Activated CD8-positive, alpha-beta memory T cell treated with anti-CD3 and anti-CD28 coated beads, Interleukin-2, amount 50 U/mL, for 48 hours (primary cell): ENCODE results near the gene KIR2DL4.
A peak's percentile ranks its signal among the peaks of the same experiment; 100 is the strongest.
"Not testable (repeated sequence)": the region's sequence is repeated elsewhere in the genome, so short reads cannot be mapped to it uniquely, and the experiment has no call there.

Experiments used
- DNase-seq: peaks from one replicate; pipeline ENCODE4 v3.0.0-alpha.2; 2020

The KIR2DL4 gene

DNA sequence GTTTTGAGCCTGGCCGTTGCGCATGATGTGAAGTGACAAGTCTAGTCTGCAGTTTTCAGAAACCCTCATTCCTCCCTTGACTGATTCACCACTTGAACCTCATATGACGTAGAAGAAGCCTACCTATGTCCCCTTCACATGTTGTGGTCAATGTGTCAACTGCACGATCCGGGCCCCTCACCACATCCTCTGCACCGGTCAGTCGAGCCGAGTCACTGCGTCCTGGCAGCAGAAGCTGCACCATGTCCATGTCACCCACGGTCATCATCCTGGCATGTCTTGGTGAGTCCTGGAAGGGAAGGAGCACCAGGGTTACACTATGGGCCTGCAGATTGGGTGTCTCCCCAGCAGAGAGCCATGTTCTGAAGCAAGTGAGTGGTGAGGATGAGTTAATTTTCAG, at the start of gene KIR2DL4:
Gene KIR2DL4, plus strand, starts transcription at position 201 of the 400 bp plus-strand sequence. Its CDS starts 42 bp downstream, at position 243.
- DNase-seq, result no peak

DNA sequence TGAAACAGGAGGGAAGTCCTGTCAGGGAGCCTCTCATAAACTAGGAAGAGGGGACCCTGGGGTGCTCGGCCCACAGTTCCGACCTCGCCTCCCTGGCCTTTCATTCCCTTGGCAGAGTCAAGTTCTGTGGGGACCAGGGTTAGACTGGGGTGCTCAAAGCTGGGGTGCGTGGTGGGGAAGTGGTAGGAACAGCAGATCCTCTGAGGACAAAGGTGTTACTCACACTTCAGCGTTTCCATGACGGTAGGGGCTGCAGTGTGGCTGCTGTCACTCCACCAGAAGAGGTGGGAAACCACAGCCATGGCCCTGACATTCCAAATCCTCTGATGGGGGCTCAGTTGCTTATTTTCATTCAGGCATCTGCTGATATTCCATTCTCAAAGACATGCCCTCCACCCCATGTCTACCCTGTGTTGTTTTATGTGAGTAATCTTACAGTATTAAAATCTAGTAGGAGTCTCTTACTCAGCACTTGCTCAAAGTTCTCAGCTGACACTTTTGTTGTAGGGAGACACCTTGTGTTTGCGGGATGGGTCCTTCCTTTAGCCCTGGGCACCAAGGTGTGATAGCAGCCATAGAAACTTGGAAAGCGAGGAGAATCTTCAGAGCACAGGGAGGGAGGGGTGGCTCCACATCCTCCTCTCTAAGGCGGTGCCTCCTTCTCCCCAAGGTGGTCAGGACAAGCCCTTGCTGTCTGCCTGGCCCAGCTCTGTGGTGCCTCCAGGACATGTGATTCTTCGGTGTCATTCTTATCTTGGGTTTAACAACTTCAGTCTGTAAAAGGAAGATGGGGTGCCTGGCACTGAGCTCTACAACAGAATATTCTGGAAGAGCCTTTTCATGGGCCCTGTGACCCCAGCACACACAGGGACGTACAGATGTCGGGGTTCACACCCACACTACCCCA, 47.0 kb upstream of the KIR2DL4 start:
- DNase-seq, result not testable (repeated sequence)

DNA sequence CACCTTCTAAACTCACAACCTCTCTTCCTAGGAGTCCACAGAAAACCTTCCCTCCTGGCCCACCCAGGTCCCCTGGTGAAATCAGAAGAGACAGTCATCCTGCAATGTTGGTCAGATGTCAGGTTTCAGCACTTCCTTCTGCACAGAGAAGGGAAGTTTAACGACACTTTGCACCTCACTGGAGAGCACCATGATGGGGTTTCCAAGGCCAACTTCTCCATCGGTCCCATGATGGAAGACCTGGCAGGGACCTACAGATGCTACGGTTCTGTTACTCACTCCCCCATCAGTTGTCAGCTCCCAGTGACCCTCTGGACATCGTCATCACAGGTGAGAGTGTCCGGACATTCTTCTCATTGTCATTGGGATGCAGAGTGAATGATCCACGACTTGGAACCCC, 44.8 kb upstream of the KIR2DL4 start:
- not testable (repeated sequence) for DNase-seq

DNA sequence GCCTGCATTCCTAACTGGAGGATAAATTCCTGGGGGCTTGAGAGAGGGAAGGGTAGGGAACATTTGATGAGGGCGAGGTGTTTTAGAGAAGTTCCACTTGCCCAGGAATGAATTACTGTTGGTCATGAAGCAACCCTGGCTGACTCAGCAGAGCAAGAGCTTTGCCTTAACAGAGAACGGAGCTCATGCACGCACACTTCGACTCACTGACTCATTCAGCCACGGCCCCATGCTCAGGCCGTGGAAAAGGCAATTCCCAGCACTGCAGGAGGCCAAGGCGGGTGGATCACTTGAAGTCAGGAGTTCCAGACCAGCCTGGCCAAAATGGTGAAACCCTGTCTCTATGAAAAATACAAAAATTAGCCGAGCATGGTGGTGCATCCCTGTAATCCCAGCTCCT, 39.2 kb upstream of the KIR2DL4 start:
- not testable (repeated sequence) for DNase-seq

DNA sequence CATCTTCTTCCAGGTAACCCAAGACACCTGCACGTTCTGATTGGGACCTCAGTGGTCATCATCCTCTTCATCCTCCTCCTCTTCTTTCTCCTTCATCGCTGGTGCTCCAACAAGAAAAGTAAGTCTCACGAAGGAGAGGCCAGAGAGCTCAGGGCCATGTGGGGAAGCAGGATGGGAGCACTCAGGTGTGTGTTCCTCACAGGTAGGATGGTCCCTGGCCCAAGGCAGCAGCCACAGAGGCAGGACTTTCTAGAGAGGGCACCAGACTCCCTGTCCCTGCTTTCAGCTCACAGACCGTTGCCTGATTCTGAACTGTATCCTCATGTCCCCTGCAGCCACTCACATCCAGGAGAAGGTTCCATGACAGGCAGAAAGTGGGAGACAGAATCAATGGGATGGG, 36.9 kb upstream of the KIR2DL4 start:
- not testable (repeated sequence) for DNase-seq

DNA sequence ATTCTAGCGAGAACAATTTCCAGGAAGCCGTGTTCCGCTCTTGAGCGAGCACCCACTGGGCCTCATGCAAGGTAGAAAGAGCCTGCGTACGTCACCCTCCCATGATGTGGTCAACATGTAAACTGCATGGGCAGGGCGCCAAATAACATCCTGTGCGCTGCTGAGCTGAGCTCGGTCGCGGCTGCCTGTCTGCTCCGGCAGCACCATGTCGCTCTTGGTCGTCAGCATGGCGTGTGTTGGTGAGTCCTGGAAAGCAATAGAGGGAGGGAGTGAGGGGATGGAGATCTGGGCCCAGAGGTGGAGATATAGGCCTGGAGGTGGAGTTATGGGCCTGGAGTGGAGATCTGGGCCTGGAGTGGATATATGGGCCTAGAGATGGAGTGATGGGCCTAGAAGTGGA, 33.8 kb upstream of the KIR2DL4 start, which contains the start of gene KIR2DL1:
Gene KIR2DL1, plus strand, starts transcription at position 148 of the 400 bp plus-strand sequence. Its CDS starts 58 bp downstream, at position 206.
- not testable (repeated sequence) for DNase-seq

DNA sequence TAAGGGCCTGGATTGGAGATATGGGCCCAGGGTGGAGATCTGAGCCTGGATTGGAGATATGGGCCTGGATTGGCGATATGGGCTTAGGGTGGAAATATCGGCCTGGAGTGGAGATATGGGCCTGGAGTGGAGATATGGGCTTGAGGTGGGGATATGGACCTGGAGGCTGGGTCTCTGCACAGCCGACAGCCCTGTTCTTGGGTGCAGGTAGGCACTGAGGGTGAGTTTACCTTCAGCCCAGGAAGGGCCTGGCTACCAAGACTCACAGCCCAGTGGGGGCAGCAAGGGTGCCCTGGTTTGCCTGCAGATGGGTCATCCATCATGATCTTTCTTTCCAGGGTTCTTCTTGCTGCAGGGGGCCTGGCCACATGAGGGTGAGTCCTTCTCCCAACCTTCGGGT, 32.9 kb upstream of the KIR2DL4 start:
- not testable (repeated sequence) for DNase-seq

DNA sequence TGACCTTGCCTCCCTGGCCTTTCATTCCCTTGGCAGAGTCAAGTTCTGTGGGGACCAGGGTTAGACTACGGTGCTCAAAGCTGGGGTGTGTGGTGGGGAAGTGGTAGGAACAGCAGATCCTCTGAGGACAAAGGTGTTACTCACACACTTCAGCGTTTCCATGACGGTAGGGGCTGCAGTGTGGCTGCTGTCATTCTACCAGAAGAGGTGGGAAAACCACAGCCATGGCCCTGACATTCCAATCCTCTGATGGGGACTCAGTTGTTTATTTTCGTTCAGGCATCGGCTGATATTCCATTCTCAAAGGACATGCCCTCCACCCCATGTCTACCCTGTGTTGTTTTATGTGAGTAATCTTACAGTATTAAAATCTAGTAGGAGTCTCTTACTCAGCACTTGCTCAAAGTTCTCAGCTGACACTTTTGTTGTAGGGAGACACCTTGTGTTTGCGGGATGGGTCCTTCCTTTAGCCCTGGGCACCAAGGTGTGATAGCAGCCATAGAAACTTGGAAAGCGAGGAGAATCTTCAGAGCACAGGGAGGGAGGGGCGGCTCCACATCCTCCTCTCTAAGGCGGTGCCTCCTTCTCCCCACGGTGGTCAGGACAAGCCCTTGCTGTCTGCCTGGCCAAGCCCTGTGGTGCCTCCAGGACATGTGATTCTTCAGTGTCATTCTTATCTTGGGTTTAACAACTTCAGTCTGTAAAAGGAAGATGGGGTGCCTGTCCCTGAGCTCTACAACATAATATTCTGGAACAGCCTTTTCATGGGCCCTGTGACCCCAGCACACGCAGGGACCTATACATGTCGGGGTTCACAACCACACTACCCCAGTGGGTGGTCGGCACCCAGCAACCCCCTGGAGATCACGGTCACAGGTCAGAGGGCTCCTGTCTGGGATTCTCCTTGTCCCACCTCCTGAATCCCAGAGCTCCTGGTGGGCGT, 32.1 kb upstream of the KIR2DL4 start:
- not testable (repeated sequence) for DNase-seq

DNA sequence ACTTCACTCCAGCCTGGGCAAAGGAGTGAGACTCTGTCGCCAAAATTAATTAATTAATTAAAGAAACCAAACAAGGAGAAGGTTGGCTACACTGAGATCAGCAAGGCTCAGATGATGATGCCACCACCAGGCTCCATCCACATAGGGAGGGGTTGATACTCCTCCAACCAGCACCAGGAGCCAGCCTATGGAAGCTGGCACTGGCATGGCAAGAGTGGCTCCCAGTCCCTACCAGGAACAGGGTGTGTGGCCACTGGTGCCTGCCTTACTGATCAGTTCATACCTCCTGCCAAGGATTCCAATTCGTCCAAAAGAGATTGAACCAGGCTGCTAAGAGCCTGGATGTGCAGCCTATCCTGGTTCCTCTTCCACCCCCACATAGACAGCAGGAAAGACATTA, 30.7 kb upstream of the KIR2DL4 start:
- DNase-seq, result not testable (repeated sequence)

DNA sequence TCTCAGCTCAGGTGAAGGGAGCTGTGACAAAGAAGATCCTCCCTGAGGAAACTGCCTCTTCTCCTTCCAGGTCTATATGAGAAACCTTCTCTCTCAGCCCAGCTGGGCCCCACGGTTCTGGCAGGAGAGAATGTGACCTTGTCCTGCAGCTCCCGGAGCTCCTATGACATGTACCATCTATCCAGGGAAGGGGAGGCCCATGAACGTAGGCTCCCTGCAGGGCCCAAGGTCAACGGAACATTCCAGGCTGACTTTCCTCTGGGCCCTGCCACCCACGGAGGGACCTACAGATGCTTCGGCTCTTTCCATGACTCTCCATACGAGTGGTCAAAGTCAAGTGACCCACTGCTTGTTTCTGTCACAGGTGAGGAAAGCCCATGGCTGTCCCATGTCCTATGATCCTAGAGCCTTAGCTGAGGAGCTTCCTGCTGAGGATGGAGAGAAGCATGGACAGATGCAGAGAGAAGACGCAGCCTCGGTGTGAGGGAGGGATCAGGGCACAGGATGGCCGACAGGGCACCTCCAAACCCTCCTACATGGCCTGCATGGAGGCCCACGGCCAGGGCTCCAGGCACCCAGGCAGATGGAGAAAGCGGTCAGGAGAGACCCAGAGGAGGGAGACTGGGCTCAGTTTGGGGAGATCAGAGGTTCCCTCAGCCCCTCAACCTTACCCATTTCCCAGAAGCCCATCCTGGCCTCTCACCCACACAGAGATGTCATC, 28.2 kb upstream of the KIR2DL4 start:
- DNase-seq, result not testable (repeated sequence)

DNA sequence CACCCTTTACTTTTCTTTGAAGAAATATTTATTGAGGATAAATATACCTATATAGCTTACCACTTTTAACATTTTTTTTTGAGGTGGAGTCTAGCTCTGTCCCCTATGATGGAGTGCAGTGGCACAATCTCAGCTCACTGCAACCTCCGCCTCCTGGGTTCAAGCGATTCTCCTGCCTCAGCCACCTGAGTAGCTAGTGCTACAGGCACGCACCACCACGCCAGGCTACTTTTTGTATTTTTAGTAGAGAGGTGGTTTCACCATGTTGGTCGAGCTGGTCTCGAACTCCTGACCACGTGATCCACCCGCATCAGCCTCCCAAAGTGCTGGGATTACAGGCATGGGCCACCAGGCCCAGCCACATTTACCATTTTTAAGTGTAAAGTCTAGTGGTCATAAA, 27.6 kb upstream of the KIR2DL4 start:
- DNase-seq, result not testable (repeated sequence)

DNA sequence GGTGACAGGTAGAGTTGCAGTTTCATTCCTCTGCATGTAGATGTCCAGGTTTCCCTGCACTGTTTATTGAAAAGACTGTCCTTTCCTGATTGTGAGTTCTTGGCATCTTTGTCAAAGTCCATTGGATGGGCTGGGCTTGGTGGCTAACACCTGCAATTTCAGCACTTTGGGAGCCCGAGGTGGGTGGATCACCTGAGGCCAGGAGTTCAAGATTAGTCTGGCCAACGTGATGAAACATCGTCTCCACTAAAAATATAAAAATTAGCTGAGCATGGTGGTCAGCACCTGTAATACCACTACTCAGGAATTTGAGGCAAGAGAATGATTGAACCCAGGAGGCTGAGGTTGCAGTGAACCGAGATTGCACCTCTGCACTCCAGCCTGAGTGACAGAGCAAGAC, 25.6 kb upstream of the KIR2DL4 start:
- not testable (repeated sequence) for DNase-seq

DNA sequence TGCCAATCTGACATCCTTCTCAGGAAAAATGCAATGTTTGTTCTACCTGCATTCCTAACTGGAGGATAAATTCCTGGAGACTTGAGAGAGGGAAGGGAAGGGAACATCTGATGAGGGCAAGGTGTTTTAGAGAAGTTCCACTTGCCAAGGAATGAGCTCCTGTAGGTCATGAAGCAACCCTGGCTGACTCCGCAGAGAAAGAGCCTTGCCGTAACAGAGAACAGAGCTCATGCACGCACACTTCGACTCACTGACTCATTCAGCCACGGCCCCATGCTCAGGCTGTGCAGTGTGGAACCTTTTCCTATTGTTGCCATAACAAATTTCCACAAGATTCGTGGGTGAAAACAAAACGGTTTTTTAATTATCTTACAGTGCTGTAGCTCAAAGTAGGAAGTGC, 24.5 kb upstream of the KIR2DL4 start:
- DNase-seq, result not testable (repeated sequence)

DNA sequence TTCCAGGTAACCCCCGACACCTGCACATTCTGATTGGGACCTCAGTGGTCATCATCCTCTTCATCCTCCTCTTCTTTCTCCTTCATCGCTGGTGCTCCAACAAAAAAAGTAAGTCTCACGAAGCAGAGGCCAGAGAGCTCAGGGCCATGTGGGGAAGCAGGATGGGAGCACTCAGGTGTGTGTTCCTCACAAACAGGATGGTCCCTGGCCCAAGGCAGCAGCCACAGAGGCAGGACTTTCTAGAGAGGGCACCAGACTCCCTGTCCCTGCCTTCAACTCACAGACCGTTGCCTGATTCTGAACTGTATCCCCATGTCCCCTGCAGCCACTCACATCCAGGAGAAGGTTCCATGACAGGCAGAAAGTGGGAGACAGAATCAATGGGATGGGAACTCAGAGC, 20.5 kb upstream of the KIR2DL4 start:
- not testable (repeated sequence) for DNase-seq

DNA sequence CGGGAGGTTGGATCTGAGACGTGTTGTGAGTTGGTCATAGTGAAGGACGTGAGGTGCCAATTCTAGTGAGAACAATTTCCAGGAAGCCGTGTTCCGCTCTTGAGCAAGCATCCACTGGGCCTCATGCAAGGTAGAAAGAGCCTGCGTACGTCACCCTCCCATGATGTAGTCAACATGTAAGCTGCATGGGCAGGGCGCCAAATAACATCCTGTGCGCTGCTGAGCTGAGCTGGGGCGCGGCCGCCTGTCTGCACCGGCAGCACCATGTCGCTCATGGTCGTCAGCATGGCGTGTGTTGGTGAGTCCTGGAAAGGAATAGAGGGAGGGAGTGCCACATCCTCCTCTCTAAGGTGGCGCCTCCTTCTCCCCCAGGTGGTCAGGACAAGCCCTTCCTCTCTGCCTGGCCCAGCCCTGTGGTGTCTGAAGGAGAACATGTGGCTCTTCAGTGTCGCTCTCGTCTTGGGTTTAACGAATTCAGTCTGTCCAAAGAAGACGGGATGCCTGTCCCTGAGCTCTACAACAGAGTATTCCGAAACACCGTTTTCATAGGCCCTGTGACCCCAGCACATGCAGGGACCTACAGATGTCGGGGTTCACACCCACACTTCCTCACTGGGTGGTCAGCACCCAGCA, 17.2 kb upstream of the KIR2DL4 start:
- DNase-seq, result not testable (repeated sequence)

DNA sequence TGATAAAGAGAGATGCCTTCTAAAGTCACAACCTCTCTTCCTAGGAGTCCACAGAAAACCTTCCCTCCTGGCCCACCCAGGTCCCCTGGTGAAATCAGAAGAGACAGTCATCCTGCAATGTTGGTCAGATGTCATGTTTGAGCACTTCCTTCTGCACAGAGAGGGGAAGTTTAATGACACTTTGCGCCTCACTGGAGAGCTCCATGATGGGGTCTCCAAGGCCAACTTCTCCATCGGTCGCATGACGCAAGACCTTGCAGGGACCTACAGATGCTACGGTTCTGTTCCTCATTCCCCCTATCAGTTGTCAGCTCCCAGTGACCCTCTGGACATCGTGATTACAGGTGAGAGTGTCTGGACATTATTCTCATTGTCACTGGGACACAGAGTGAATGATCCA, 15.3 kb upstream of the KIR2DL4 start:
- DNase-seq, result not testable (repeated sequence)

DNA sequence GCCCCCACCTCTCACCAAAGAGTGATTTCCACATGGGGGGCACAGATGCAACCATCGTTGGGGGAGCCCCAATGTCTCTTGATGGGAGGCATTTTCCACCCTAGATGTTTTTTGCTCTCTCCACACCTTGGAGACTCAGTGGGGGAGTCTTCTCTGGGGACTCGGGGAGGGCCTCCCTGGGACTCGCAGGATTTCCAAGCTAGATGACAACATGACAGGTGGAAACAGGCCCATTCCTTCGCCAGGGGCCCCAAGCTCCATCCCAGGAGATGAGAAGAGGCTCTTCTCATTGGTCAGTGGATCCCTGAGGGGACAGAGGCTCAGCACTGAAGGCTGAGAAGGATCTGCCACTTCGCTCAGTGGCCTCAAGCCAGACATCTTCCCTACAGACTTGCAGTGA, 12.7 kb upstream of the KIR2DL4 start:
- DNase-seq, result peak; percentile 28

DNA sequence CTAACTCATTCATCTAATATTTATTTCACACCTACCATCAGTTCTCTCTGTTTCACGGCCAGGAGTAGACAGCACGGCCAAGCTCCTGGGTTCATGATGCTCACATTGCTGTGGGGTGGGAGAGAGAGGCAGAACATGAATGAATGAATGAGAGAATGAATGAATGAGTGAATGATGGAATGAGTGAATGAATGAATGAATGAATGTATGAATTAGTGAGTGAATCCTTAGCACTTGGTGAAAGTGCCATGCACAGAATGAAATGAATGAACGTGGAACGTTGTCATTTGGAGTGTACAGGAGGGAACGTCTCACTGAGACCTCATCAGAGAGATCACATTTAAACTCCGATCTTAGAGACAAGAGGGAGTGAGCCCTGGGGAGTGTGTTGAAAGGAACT, 11.9 kb upstream of the KIR2DL4 start:
- no peak for DNase-seq

DNA sequence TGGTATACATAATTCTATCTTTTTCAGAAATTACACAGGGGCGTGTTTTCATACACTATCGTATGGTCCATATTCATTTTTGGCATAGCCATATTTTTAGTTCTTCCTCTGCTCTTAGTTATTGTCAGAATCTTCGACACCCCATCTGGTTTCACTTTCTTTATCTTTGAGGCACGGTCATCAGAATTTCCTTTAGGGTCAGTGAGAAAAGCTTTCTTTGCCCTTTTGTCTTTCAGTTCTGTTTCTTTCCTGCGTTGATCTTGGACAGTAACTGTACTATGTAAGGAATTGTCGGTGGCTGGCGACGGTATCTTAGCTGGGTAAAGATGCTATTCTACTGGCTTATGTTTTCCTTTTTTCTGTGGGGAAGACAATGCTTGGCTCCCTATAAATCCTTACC, 10.6 kb upstream of the KIR2DL4 start:
- DNase-seq, result no peak

DNA sequence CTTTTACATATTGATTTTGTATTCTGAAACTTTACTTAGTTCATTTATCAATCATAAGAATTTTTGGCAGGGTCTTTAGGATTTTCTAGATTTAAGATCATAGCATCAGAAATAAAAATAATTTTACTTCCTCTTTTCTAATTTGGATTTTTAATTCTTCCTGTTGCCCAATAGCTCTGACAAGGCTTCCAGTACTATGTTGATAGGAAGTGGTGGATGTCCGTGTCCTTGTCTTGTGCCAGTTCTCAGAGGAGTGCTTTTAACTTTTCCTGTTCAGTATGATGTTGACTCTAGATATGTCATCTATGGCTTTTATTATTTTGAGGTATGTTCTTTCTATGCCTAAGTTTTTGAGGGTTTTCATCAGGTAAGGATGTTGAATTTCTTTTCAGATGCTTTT, 7.7 kb upstream of the KIR2DL4 start:
- DNase-seq, result no peak

DNA sequence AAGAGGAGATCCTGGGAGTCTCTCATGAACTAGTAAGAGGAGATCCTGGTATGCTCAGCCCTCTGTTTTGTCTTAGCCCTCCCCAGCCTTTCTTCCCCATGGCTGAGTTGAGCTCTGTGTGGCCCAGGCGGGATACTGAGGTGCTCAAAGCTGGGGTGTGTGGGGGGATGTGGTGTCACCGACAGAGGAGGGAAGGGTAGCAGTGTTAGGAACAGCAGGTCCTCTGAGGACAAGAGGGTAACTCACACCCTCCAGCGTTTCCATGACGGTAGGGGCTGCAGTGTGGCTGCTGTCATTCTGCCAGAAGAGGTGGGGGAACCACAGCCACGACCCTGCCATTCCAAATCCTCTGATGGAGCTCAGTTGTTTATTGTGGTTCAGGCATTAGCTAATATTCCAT, 691 bp downstream of the KIR2DL4 start:
- no peak for DNase-seq

DNA sequence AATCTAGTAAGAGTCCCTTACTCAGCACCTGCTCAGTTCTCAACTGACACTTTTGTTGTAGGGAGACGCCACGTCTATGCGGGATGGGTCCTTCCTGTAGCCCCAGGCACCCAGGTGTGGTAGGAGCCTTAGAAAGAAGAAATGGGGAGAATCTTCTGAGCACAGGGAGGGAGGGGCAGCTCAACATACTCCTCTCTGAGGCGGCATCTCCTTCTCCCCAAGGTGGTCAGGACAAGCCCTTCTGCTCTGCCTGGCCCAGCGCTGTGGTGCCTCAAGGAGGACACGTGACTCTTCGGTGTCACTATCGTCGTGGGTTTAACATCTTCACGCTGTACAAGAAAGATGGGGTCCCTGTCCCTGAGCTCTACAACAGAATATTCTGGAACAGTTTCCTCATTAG, 1.2 kb downstream of the KIR2DL4 start:
- DNase-seq, result no peak
